ENCODE data around the gene EHD4.

The EHD4 gene

GRCh38 chr15:41858756-41859155 lies 113.6 kb downstream of the EHD4 start:
- no peak for DNase-seq (ENCODE audit: low read depth)

GRCh38 chr15:41857316-41857715 lies 115.0 kb downstream of the EHD4 start:
- DNase-seq (ENCODE audit: low read depth), result no peak

GRCh38 chr15:41856716-41857115 lies 115.6 kb downstream of the EHD4 start:
- DNase-seq (ENCODE audit: low read depth), result no peak

- DNase-seq (ENCODE audit: low read depth), result no peak
These were observed 116.1 kb downstream of the EHD4 start for GRCh38 chr15:41856262-41856661.

GRCh38 chr15:41855261-41855961 lies 116.9 kb downstream of the EHD4 start:
- no peak for DNase-seq (ENCODE audit: low read depth)

GRCh38 chr15:41854443-41854842 lies 117.9 kb downstream of the EHD4 start:
- DNase-seq (ENCODE audit: low read depth), result no peak

- DNase-seq (ENCODE audit: low read depth), result no peak
These were observed 118.5 kb downstream of the EHD4 start for GRCh38 chr15:41853831-41854230.

GRCh38 chr15:41852736-41853590 lies 119.4 kb downstream of the EHD4 start:
- no peak for DNase-seq (ENCODE audit: low read depth)

GRCh38 chr15:41851755-41852370 lies 120.5 kb downstream of the EHD4 start:
- DNase-seq (ENCODE audit: low read depth), result no peak

- DNase-seq (ENCODE audit: low read depth), result no peak
These were observed 121.2 kb downstream of the EHD4 start for GRCh38 chr15:41851167-41851523.

GRCh38 chr15:41850482-41851166 lies 121.7 kb downstream of the EHD4 start:
- DNase-seq (ENCODE audit: low read depth), result no peak

- no peak for DNase-seq (ENCODE audit: low read depth)
These were observed 122.5 kb downstream of the EHD4 start for GRCh38 chr15:41849861-41850260.

- no peak for DNase-seq (ENCODE audit: low read depth)
These were observed 123.2 kb downstream of the EHD4 start for GRCh38 chr15:41849204-41849603.

GRCh38 chr15:41848631-41849030 lies 123.7 kb downstream of the EHD4 start:
- DNase-seq (ENCODE audit: low read depth), result peak; percentile 59

GRCh38 chr15:41847981-41848380 lies 124.4 kb downstream of the EHD4 start:
- no peak for DNase-seq (ENCODE audit: low read depth)

- no peak for DNase-seq (ENCODE audit: low read depth)
These were observed 125.2 kb downstream of the EHD4 start for GRCh38 chr15:41847206-41847605.
